Measurements from ENCODE around the gene EPB42.

GRCh38 chr15:43253431-43254403, 32.9 kb upstream of the EPB42 start:
- TF ChIP-seq FOXK2 (IDR thresholded peaks at IDR 0.05) = no peak
- TF ChIP-seq TARDBP (IDR thresholded peaks at IDR 0.05) = no peak

Measured in HEK293T (cell line).